DOHH2 (cell line): ENCODE measurements around the gene CD1B.

Experiments used
- CTCF ChIP-seq: fragments of 200-600 bp; sonication (generic); IDR thresholded peaks from one replicate; pipeline ENCODE4 v1.5.1; 2014; ENCODE audit warnings: antibody characterized with exemption, mild to moderate bottlenecking, low read depth, low read length; ENCODE audit not compliant: poor library complexity, severe bottlenecking
- EZH2phosphoT487 ChIP-seq: fragments of 200-600 bp; sonication (generic); IDR thresholded peaks from 2 replicates; pipeline ENCODE4 v1.6.1; 2017; ENCODE audit warnings: borderline replicate concordance, mild to moderate bottlenecking, antibody characterized with exemption, low read length, moderate library complexity, mixed read lengths

- TF ChIP-seq CTCF: no peak
- TF ChIP-seq EZH2phosphoT487: no peak
Observed at GRCh38 chr1:158324395-158324794, 6.9 kb downstream of the CD1B start.
